Aorta (tissue), 5 donors: ENCODE data around the gene CDK5RAP2. TPM values are rescaled to one million over a fixed set of nuclear protein-coding genes. Genes with fewer than 3 reads are reported as not detected.
A peak's percentile ranks its signal among the peaks of the same experiment; 100 is the strongest.

Experiments used
- ATAC-seq: fragments of 200-7000 bp; cut with Tn5 transposase; one replicate; pipeline ENCODE4 v1.9.1; 2022; ENCODE audit warnings: moderate library complexity; ENCODE audit not compliant: low FRiP score
- DNase-seq, 2 donors: peaks; one replicate each; pipeline ENCODE4 v3.0.0-alpha.2; 2020
- H3K27ac ChIP-seq, 2 donors: one replicate each; pipeline ENCODE4 v1.5.1; 2013; ENCODE audit warnings: low read length in 2 of 2, mild to moderate bottlenecking in 2 of 2, moderate library complexity in 2 of 2, control low read depth in 1 of 2, inconsistent platforms in 1 of 2, low read depth in 1 of 2
- H3K27me3 ChIP-seq, 2 donors: one replicate each; pipeline ENCODE4 v1.6.1; 2013; ENCODE audit warnings: control low read depth in 1 of 2, low read length in 1 of 2, mild to moderate bottlenecking in 1 of 2, moderate library complexity in 1 of 2; ENCODE audit not compliant: insufficient read depth in 2 of 2, control insufficient read depth in 1 of 2
- H3K36me3 ChIP-seq, 2 donors: one replicate each; pipeline ENCODE4 v1.6.1; 2013; ENCODE audit warnings: control low read depth in 1 of 2, low read length in 1 of 2, mild to moderate bottlenecking in 1 of 2; ENCODE audit not compliant: insufficient read depth in 2 of 2, control insufficient read depth in 1 of 2
- H3K4me1 ChIP-seq, 2 donors: one replicate each; pipeline ENCODE4 v1.6.1; 2013; ENCODE audit warnings: low read length in 2 of 2, control low read depth in 1 of 2, mild to moderate bottlenecking in 1 of 2, moderate library complexity in 1 of 2; ENCODE audit not compliant: insufficient read depth in 2 of 2, control insufficient read depth in 1 of 2
- H3K4me3 ChIP-seq, 2 donors: one replicate each; pipeline ENCODE4 v1.5.1; 2013; ENCODE audit warnings: low read length in 2 of 2, control low read depth in 1 of 2, mild to moderate bottlenecking in 1 of 2
- H3K9me3 ChIP-seq: one replicate; pipeline ENCODE4 v1.6.1; 2013; ENCODE audit warnings: mild to moderate bottlenecking, low read length; ENCODE audit not compliant: control insufficient read depth
- WGBS, 2 donors: extraction: QIAGEN DNeasy Blood & Tissue Kit; methylation state at CpG; one replicate each; pipeline ENCODE4 v1.1.7; 2013; 5-methylcytosine and 5-hydroxymethylcytosine counted together
- intact Hi-C, 2 donors: fragments of 100-400 bp; cut with DNase I; formaldehyde crosslinking; loops; one replicate each; pipeline versions ENCODE4 v1.14.2 to v1.15.0; 2022
- polyA plus RNA-seq, 2 donors: library from polyadenylated mRNA; stranded (reverse); fragments of 200-250 nt; gene quantifications; one replicate each; pipeline ENCODE4 v1.2.3, GENCODE V29; 2013
- total RNA-seq, 2 donors: library from RNA; stranded (reverse); fragmentation: NEBNext Ultra II Directional; extraction: Animal tissue kit (Norgen Biotek cat#: 25700); gene quantifications; one replicate each; pipeline ENCODE4 v1.2.1, GENCODE V29; 2021
- donor health status: healthy with polysubstance abuse.
- donor health status: Bipolar disorder and iron deficiency.
- donor health status: DM: no; HTN: no; CAD: no.
- donor health status: DM: no; HTN: no; CAD: no.
- donor health status: DM: yes; HTN: yes; CAD: no.

The CDK5RAP2 gene
- total and polyA plus RNA-seq, 4 donors = 37.1 to 106 (median 66.3) TPM

- H3K4me3 ChIP-seq = no peak overlapping the region
- ATAC-seq (no peak), DNase-seq (no peak)
- no peaks in the 10 kb centered on the region for H3K36me3 ChIP-seq
- no peak overlapping the region for H3K27ac ChIP-seq
- intact Hi-C loops = no loop called here
- H3K9me3 ChIP-seq = no peaks in the 10 kb centered on the region
- no peaks in the 10 kb centered on the region for H3K4me1 ChIP-seq
- no peaks in the 10 kb centered on the region for H3K27me3 ChIP-seq
- 87 to 89% methylated on average over 5 of the region's 5 CpGs for WGBS, 2 donors
These were observed 226.5 kb downstream of the CDK5RAP2 start for GRCh38 chr9:120353506-120353905.

- 88 to 92% methylated on average over 9 of the region's 9 CpGs for WGBS, 2 donors
- H3K4me1 ChIP-seq = no peaks in the 10 kb centered on the region
- no peaks in the 10 kb centered on the region for H3K27me3 ChIP-seq
- H3K36me3 ChIP-seq = no peaks in the 10 kb centered on the region
- ATAC-seq (no peak), DNase-seq (no peak)
- no peak overlapping the region for H3K4me3 ChIP-seq
- intact Hi-C loops = no loop called here
- no peak overlapping the region for H3K27ac ChIP-seq
- no peaks in the 10 kb centered on the region for H3K9me3 ChIP-seq
These were observed 228.9 kb downstream of the CDK5RAP2 start for GRCh38 chr9:120351106-120351505.

- ATAC-seq = no peak
- WGBS, 2 donors = 84 to 86% methylated on average over 4 of the region's 4 CpGs
- intact Hi-C loops = no loop called here
- H3K36me3 ChIP-seq = no peaks in the 10 kb centered on the region
- no peak for DNase-seq
- H3K27me3 ChIP-seq = no peaks in the 10 kb centered on the region
- no peak overlapping the region for H3K4me3 ChIP-seq
- no peaks in the 10 kb centered on the region for H3K9me3 ChIP-seq
- H3K4me1 ChIP-seq = no peaks in the 10 kb centered on the region
- no peak overlapping the region for H3K27ac ChIP-seq
These were observed 229.4 kb downstream of the CDK5RAP2 start for GRCh38 chr9:120350596-120350995.

- DNase-seq = no peak
- WGBS, 2 donors = 38 to 40% methylated on average over 15 to 16 of the region's 16 CpGs
- Histone ChIP-seq H3K27ac (no peak overlapping the region), H3K36me3 (no peaks in the 10 kb centered on the region), H3K9me3 (no peaks in the 10 kb centered on the region), H3K4me3 (no peak overlapping the region), H3K27me3 (no peaks in the 10 kb centered on the region), H3K4me1 (no peaks in the 10 kb centered on the region)
- peak; percentile 61 for ATAC-seq
- intact Hi-C loops = no loop called here
These were observed 231.0 kb downstream of the CDK5RAP2 start for GRCh38 chr9:120348951-120349429.

- WGBS, 2 donors = 80 to 82% methylated on average over 2 of the region's 2 CpGs
These were observed 234.6 kb downstream of the CDK5RAP2 start for GRCh38 chr9:120345379-120345778.

GRCh38 chr9:120344230-120344629, 235.7 kb downstream of the CDK5RAP2 start:
- intact Hi-C loops = no loop called here
- no peak overlapping the region for H3K4me3 ChIP-seq
- H3K36me3 ChIP-seq = no peaks in the 10 kb centered on the region
- H3K27me3 ChIP-seq = no peaks in the 10 kb centered on the region
- 87 to 89% methylated on average over 2 of the region's 2 CpGs for WGBS, 2 donors
- ATAC-seq = no peak
- no peaks in the 10 kb centered on the region for H3K9me3 ChIP-seq
- no peak for DNase-seq
- no peak overlapping the region for H3K27ac ChIP-seq
- H3K4me1 ChIP-seq = no peaks in the 10 kb centered on the region

More at GRCh38 chr9:120345379-120345778, 234.6 kb downstream of the CDK5RAP2 start:
- H3K27ac ChIP-seq = no peak overlapping the region
- no peaks in the 10 kb centered on the region for H3K36me3 ChIP-seq
- no peaks in the 10 kb centered on the region for H3K27me3 ChIP-seq
- DNase-seq = no peak
- H3K9me3 ChIP-seq = no peaks in the 10 kb centered on the region
- H3K4me3 ChIP-seq = no peak overlapping the region
- intact Hi-C loops = no loop called here
- ATAC-seq = no peak
- no peaks in the 10 kb centered on the region for H3K4me1 ChIP-seq

GRCh38 chr9:120343416-120343815, 236.6 kb downstream of the CDK5RAP2 start:
- ATAC-seq (no peak), DNase-seq (no peak)
- no peaks in the 10 kb centered on the region for H3K36me3 ChIP-seq
- intact Hi-C loops = no loop called here
- H3K27ac ChIP-seq = no peak overlapping the region
- 99 to 100% methylated on average over 2 of the region's 2 CpGs for WGBS, 2 donors
- no peak overlapping the region for H3K4me3 ChIP-seq
- no peaks in the 10 kb centered on the region for H3K4me1 ChIP-seq
- no peaks in the 10 kb centered on the region for H3K9me3 ChIP-seq
- no peaks in the 10 kb centered on the region for H3K27me3 ChIP-seq

Other genes with a start within 250 kb of the CDK5RAP2 start
- gene MEGF9, start 134.3 kb upstream of the CDK5RAP2 start, total RNA-seq = 10 to 100 TPM; 15.7 to 21.5 TPM
- 1 to 10 TPM; 5.9 to 8.3 TPM for gene MEGF9, start 134.3 kb upstream of the CDK5RAP2 start, polyA plus RNA-seq
- gene FBXW2, start 213.2 kb upstream of the CDK5RAP2 start, total RNA-seq = 10 to 100 TPM; 72.1 to 74.0 TPM
- 10 to 100 TPM; 23.4 to 29.8 TPM for gene FBXW2, start 213.2 kb upstream of the CDK5RAP2 start, polyA plus RNA-seq